ENCODE data around the gene MEI1. TPM values are rescaled to one million over a fixed set of nuclear protein-coding genes. Genes with fewer than 3 reads are reported as not detected.

Gene MEI1
- total and polyA plus RNA-seq, 9 of the 15 experiments (the other 6 are each of a cell fraction or from before 2014, with no cell fraction given) = 0.08 to 0.68 (median 0.18) TPM; not detected in 2

DNA sequence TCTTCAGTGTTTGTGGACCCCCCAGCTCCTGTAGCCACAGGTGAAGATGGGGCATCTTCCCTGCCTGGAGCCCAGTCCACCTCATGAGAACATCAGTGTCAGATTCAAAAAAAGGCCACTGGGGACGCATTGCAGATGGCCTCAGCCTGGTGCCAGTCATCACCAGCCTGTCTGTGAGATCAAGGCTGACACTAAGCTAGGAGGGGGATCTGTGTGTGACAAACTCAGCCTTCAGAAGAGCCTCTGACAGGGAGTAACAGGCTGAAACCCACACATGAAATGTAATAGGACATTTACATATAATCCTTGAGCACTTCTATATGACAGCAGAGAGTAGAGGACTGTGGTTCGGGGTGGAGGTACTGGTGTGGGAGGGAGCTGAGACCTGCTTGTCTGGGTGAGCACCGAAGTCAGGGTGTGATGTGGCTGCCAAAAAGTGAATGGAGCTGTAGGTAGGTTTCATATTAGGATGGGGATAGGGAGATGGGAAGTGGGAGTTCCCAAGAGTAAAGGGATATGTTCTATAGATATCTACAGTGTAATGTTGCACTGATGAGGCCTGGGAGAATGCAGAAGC, 80.7 kb downstream of the MEI1 start:
- BruUV-seq (replicated peaks) = no TSS peak
- in situ Hi-C loops (cut with MboI) = no loop called here
- Histone ChIP-seq H3K4me1 (replicated peaks in 1 of 2; ENCODE audit: control insufficient read depth in 2 of 2, insufficient read depth in 2 of 2, low read length in 2 of 2) (peaks cover 0 to 6% of the 10 kb centered on the region in 2 experiments; a peak in 2 of 5 replicates), H3K4me3 (no peak overlapping the region), H3K27me3 (ENCODE audit: control insufficient read depth in 2 of 2, insufficient read depth in 2 of 2, low read length in 2 of 2) (no peaks in the 10 kb centered on the region), H4K20me1 (replicated peaks; ENCODE audit: control insufficient read depth, insufficient read depth, low read length) (no peaks in the 10 kb centered on the region), H3K9me3 (replicated peaks; ENCODE audit: control insufficient read depth, insufficient read depth, low read depth, low read length) (no peaks in the 10 kb centered on the region), H3K9me1 (ENCODE audit: control insufficient read depth, insufficient read depth, low read length) (no peaks in the 10 kb centered on the region), H3K4me2 (ENCODE audit: insufficient read depth, low read length) (no peak overlapping the region), H3K9ac (ENCODE audit: insufficient read depth in 1 of 2, low read depth in 2 of 2, low read length in 2 of 2) (no peak overlapping the region), H3K27ac (ENCODE audit: extremely low read depth, low read depth, low read length) (no peak overlapping the region), H2AFZ (ENCODE audit: low read depth, low read length) (no peak overlapping the region), H3K79me2 (ENCODE audit: control insufficient read depth, insufficient read depth, low read length) (no peaks in the 10 kb centered on the region), H3K36me3 (ENCODE audit: control insufficient read depth, insufficient read depth, low read length) (no peaks in the 10 kb centered on the region)
- no peak for DNase-seq (ENCODE audit: extremely low read depth in 1 of 4, low spot score in 3 of 4)
- no peak for ATAC-seq
- FAIRE-seq = no peak
- POLR2A ChIA-PET = interaction anchor here (1.1 to 2.2 kb wide), 3 partner anchors 20 to 91 kb away, joined by 4 to 10 read pairs (median 6); partner anchors contain the start of genes CCDC134 and SNU13
- TF ChIP-seq, protein P1, sequence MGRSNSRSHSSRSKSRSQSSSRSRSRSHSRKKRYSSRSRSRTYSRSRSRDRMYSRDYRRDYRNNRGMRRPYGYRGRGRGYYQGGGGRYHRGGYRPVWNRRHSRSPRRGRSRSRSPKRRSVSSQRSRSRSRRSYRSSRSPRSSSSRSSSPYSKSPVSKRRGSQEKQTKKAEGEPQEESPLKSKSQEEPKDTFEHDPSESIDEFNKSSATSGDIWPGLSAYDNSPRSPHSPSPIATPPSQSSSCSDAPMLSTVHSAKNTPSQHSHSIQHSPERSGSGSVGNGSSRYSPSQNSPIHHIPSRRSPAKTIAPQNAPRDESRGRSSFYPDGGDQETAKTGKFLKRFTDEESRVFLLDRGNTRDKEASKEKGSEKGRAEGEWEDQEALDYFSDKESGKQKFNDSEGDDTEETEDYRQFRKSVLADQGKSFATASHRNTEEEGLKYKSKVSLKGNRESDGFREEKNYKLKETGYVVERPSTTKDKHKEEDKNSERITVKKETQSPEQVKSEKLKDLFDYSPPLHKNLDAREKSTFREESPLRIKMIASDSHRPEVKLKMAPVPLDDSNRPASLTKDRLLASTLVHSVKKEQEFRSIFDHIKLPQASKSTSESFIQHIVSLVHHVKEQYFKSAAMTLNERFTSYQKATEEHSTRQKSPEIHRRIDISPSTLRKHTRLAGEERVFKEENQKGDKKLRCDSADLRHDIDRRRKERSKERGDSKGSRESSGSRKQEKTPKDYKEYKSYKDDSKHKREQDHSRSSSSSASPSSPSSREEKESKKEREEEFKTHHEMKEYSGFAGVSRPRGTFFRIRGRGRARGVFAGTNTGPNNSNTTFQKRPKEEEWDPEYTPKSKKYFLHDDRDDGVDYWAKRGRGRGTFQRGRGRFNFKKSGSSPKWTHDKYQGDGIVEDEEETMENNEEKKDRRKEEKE (IDR thresholded peaks at IDR 0.05; ENCODE audit: borderline replicate concordance in 1 of 2, control insufficient read depth in 1 of 2, low read depth in 2 of 2, low read length in 1 of 2) = no peak
- TF ChIP-seq PRPF4 (IDR thresholded peaks at IDR 0.05; ENCODE audit: insufficient read depth, low read depth, low read length, poor library complexity, severe bottlenecking) (no peak), HDGF (IDR thresholded peaks at IDR 0.05) (no peak), SP2 (IDR thresholded peaks at IDR 0.05; ENCODE audit: extremely low read depth, low read depth, low read length, poor library complexity, severe bottlenecking) (no peak)
- CTCF ChIA-PET (ENCODE audit: low intra/inter-chr PET ratio) = no interaction called here
- intact Hi-C loops (cut with micrococcal nuclease) = no loop called here
- 8% methylated on average over 3 of the region's 3 CpGs for WGBS (ENCODE audit: insufficient coverage, low coverage, missing lambda C conversion rate)

All from K562 (cell line).